ENCODE data around the gene WWC1.

WWC1 gene

GRCh38 chr5:168479166-168479565 is 187.7 kb downstream of the WWC1 start:
- TF ChIP-seq ZNF274 (IDR thresholded peaks at IDR 0.05; ENCODE audit: low read depth, low read length): no peak
- no peak overlapping the region for H3K4me3 ChIP-seq (ENCODE audit: low read length)

GRCh38 chr5:168480601-168481000 is 189.2 kb downstream of the WWC1 start:
- H3K4me3 ChIP-seq (ENCODE audit: low read length): no peak overlapping the region
- TF ChIP-seq ZNF274 (IDR thresholded peaks at IDR 0.05; ENCODE audit: low read depth, low read length): no peak

- H3K4me3 ChIP-seq (ENCODE audit: low read length): no peak overlapping the region
- no peak for TF ChIP-seq ZNF274 (IDR thresholded peaks at IDR 0.05; ENCODE audit: low read depth, low read length)
Observed at GRCh38 chr5:168481330-168481788, 189.9 kb downstream of the WWC1 start.

GRCh38 chr5:168482361-168482760 is 190.9 kb downstream of the WWC1 start:
- H3K4me3 ChIP-seq (ENCODE audit: low read length): no peak overlapping the region
- TF ChIP-seq ZNF274 (IDR thresholded peaks at IDR 0.05; ENCODE audit: low read depth, low read length): no peak

GRCh38 chr5:168486136-168486879 is 194.9 kb downstream of the WWC1 start, which contains the start of gene RARS1:
RARS1 (plus strand) TSS chr5:168486471; CDS start chr5:168486499, 28 bp downstream.
- peak within 1 kb of the TSS; percentile 81 for H3K4me3 ChIP-seq (ENCODE audit: low read length)
- no peak for TF ChIP-seq ZNF274 (IDR thresholded peaks at IDR 0.05; ENCODE audit: low read depth, low read length)

- H3K4me3 ChIP-seq (ENCODE audit: low read length): no peak overlapping the region
- TF ChIP-seq ZNF274 (IDR thresholded peaks at IDR 0.05; ENCODE audit: low read depth, low read length): no peak
Observed at GRCh38 chr5:168489059-168489458, 197.6 kb downstream of the WWC1 start.

- TF ChIP-seq ZNF274 (IDR thresholded peaks at IDR 0.05; ENCODE audit: low read depth, low read length): no peak
- no peak overlapping the region for H3K4me3 ChIP-seq (ENCODE audit: low read length)
Observed at GRCh38 chr5:168494057-168494555, 202.7 kb downstream of the WWC1 start.

- H3K4me3 ChIP-seq (ENCODE audit: low read length): no peak overlapping the region
- no peak for TF ChIP-seq ZNF274 (IDR thresholded peaks at IDR 0.05; ENCODE audit: low read depth, low read length)
Observed at GRCh38 chr5:168502563-168503237, 211.3 kb downstream of the WWC1 start.

- no peak for TF ChIP-seq ZNF274 (IDR thresholded peaks at IDR 0.05; ENCODE audit: low read depth, low read length)
- H3K4me3 ChIP-seq (ENCODE audit: low read length): no peak overlapping the region
Observed at GRCh38 chr5:168513861-168514428, 222.5 kb downstream of the WWC1 start.

Measured in GM08714 (cell line).